Stimulated activated CD4-positive, alpha-beta T cell treated with anti-CD3 and anti-CD28 coated beads, TNF-alpha, amount 100 ng/mL, for 1 hour (primary cell): Measurements from ENCODE around the gene PLSCR5.

Source experiments
- DNase-seq, 3 donors: peaks; one replicate each; pipeline ENCODE4 v3.0.0-alpha.2; 2020; ENCODE audit warnings: low read depth in 3 of 3, low spot score in 1 of 3

PLSCR5 gene, protein sequence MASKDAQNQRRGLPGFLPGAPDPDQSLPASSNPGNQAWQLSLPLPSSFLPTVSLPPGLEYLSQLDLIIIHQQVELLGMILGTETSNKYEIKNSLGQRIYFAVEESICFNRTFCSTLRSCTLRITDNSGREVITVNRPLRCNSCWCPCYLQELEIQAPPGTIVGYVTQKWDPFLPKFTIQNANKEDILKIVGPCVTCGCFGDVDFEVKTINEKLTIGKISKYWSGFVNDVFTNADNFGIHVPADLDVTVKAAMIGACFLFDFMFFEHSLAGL

DNA sequence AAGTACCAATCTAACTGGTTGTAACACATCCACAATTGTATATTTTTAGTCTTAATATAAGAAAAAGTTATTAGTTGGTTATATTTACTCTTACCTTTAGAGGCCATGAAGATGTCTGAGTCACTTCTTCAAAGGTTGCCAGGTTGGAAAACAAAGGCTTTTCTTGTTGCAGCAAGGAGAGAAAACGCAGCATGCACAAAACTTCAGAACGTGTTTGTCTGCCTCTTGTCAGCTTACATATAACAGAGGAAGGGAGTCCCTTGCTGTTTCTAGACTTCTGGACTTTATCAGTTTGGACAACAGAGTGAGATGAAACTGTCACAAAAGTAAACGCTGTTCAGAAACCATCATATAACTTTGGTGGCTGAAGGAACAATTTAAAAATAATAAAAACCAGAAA, at the start of gene PLSCR5:
TSS of gene PLSCR5 (minus strand) at position 241 of the 400 bp plus-strand sequence. CDS start at position 107, 134 bp downstream.
- DNase-seq, result no peak

GRCh38 chr3:146653978-146654377, 48.8 kb upstream of the PLSCR5 start:
- no peak for DNase-seq

GRCh38 chr3:146650691-146651442, 45.7 kb upstream of the PLSCR5 start:
- no peak for DNase-seq

- DNase-seq, result no peak
Observed at GRCh38 chr3:146646261-146646660, 41.1 kb upstream of the PLSCR5 start.

DNA sequence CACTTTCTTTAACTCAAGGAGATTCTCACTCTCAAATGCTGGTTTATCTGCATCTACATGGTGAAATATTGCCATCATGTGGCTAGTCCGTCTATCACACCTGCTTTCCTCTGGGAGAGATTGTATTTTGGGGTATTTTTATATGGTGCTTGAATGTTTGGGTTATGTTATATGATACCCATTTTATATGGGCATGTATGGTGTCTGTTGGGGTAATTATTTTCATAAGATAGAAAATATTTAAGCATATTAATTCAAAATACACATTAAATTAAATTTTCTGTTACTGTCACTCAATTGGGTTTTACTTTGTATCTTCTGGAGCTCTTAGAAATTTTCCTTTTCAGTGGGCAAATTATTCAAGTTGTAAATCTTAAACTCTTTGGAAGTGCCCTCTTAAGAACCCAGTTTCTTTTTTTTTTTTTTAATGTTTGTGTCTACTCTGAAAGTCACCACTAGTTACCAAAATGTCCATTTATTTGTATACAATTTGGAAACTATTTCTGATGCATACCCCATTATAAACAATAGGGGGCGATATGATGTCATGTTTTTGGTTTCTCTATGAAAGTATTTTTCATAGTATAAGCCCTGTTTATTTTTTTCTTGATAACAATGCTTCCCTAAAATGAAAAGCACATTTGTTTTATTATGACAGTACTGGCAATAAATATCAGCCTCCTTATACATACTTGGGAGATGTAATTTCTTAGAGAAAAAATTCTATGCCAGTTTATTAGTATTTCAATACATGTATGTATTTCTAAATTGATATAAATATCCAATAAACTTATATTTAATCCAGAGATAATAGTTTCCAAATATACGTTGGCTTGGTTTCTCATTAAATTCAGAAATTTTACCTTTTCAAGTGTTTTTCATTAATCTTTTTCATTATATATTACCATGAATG, 36.1 kb upstream of the PLSCR5 start:
- no peak for DNase-seq

- DNase-seq, result no peak
Observed at GRCh38 chr3:146640361-146640760, 35.2 kb upstream of the PLSCR5 start.

GRCh38 chr3:146638718-146639117, 33.6 kb upstream of the PLSCR5 start:
- DNase-seq, result no peak

- no peak for DNase-seq
Observed at GRCh38 chr3:146637871-146638270, 32.7 kb upstream of the PLSCR5 start.

GRCh38 chr3:146636881-146637280, 31.7 kb upstream of the PLSCR5 start:
- no peak for DNase-seq

- no peak for DNase-seq
Observed at GRCh38 chr3:146634346-146634745, 29.2 kb upstream of the PLSCR5 start.

DNA sequence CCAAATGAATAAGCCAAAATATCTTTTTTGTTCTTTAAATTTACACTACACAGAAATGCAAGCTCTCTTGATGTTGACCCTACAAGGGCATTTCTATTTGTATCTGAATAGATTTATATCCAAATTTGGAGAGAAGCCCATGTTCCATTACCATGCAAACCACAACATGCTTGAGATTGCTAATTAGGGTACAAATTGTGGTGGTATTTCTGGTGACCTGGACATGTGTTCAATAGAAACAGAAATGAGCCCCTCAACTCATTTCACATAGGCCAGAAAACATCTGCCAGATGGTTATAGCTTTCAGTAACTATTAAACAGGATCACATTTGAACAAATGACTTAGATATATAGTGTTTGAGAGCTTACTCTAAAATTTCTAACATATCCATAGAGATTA, 23.5 kb upstream of the PLSCR5 start:
- DNase-seq, result no peak

- no peak for DNase-seq
Observed at GRCh38 chr3:146626403-146627122, 21.4 kb upstream of the PLSCR5 start.

- no peak for DNase-seq
Observed at GRCh38 chr3:146625186-146625775, 20.1 kb upstream of the PLSCR5 start.

- no peak for DNase-seq
Observed at GRCh38 chr3:146621723-146622122, 16.6 kb upstream of the PLSCR5 start.

DNA sequence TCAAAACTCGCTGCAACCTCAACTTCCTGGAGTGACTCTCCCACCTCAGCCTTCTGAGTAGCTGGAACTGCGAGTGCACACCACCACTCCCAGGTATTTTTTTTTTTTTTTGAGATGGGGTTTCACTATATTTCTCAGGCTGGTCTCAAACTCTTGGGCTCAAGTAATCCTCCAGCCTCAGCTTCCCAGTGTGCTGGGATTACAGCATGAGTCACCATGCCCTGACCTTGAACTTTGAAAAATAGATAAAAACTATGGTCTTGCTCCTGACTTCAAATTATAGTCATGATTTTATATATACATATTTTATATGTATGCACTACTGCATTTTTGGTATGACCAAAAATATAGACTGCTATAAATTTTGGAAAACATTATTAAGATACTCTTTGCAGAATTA, 6.9 kb upstream of the PLSCR5 start:
- DNase-seq, result no peak

DNA sequence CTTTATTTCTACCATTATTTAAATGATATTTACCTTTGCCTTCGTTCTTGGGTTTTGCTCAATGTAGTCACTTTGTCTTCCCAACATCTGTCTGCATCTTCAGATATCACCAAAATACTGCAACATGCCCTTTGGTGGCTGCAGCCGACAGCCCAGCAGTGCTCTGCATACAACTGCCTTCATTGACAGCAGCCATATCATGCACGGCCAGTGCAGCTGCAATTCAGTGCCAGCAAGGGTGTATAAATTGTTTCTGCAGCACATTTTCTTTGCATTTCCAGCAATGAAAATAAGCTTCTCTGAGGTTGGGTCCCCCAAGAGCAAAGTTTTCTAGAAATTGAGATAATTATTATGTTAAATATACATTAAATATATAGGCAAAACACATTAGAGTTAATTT, 6.0 kb upstream of the PLSCR5 start:
- no peak for DNase-seq

- no peak for DNase-seq
Observed at GRCh38 chr3:146598535-146598934, 6.6 kb downstream of the PLSCR5 start.

- no peak for DNase-seq
Observed at GRCh38 chr3:146594843-146595482, 10.2 kb downstream of the PLSCR5 start.

GRCh38 chr3:146593776-146594175, 11.4 kb downstream of the PLSCR5 start:
- DNase-seq, result no peak

DNA sequence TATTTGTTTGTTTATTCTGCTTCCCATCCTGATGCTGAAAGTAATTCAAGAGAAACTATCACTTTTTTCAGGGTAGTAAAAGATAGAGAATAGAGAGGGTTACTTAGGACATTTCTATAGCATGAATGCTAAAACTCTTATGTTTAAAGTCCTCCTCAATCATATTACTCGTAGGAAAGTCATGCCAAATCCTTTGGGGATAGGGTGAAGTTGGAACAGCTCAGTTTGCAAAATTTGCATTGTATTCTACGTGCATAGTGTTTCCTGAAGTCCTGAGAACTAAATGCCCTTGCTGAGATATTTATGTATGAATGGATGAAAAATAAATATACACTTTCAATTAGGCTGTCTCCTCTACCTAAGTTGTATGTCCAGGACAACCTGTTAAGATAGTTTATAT, 14.6 kb downstream of the PLSCR5 start:
- no peak for DNase-seq
